SU-DHL-6 (cell line): Measurements from ENCODE around the gene EYS.

ENCODE experiments used
- H2AFZ ChIP-seq: fragments of 200-600 bp; sonication (generic); 2 replicates; pipeline ENCODE4 v1.6.1; 2014; ENCODE audit warnings: low read depth, mild to moderate bottlenecking, moderate library complexity, mixed read lengths, antibody characterized with exemption, low read length; ENCODE audit not compliant: severe bottlenecking
- H3F3A ChIP-seq: fragments of 200-600 bp; shearing (Covaris generic); 2 replicates; pipeline ENCODE4 v1.6.0; 2016; ENCODE audit warnings: antibody characterized with exemption, mild to moderate bottlenecking; ENCODE audit not compliant: insufficient read depth
- H3K27ac ChIP-seq: fragments of 200-600 bp; sonication (generic); 2 replicates; pipeline ENCODE4 v1.5.1; 2016; ENCODE audit warnings: low read depth, mild to moderate bottlenecking, low read length, moderate library complexity, mixed read lengths
- H3K27me3 ChIP-seq: fragments of 200-600 bp; sonication (generic), shearing (Covaris generic); 2 replicates; pipeline ENCODE4 v1.6.0; 2014; ENCODE audit warnings: mild to moderate bottlenecking, low read length
- H3K36me3 ChIP-seq: fragments of 200-600 bp; sonication (generic); 2 replicates; pipeline ENCODE4 v1.6.1; 2014; ENCODE audit warnings: mild to moderate bottlenecking, low read length, mixed read lengths
- H3K4me2 ChIP-seq: fragments of 300-600, 200-600 bp; shearing (Covaris generic), sonication (generic); 2 replicates; pipeline ENCODE4 v1.6.0; 2014; ENCODE audit warnings: low read length, low read depth, mild to moderate bottlenecking; ENCODE audit not compliant: poor library complexity, severe bottlenecking
- H3K4me3 ChIP-seq: fragments of 200-600 bp; sonication (generic); 2 replicates; pipeline ENCODE4 v1.5.1; 2014; ENCODE audit warnings: antibody characterized with exemption, low read length, mild to moderate bottlenecking, mixed read lengths; ENCODE audit not compliant: insufficient read depth, poor library complexity, severe bottlenecking
- H3K79me2 ChIP-seq: fragments of 200-600 bp; sonication (generic); 2 replicates; pipeline ENCODE4 v1.6.1; 2014; ENCODE audit warnings: mild to moderate bottlenecking, low read length, moderate library complexity; ENCODE audit not compliant: insufficient read depth
- H3K9ac ChIP-seq: fragments of 200-600 bp; sonication (generic); 2 replicates; pipeline ENCODE4 v1.7.0; 2014; ENCODE audit warnings: mild to moderate bottlenecking, low read length
- H3K9me2 ChIP-seq: fragments of 200-600 bp; sonication (generic); replicated peaks from 2 replicates; pipeline ENCODE4 v1.6.1; 2014; ENCODE audit warnings: low read length; ENCODE audit not compliant: insufficient read depth
- H3K9me3 ChIP-seq: fragments of 200-600 bp; sonication (generic); 2 replicates; pipeline ENCODE4 v1.6.1; 2014; ENCODE audit warnings: low read length, mixed read lengths; ENCODE audit not compliant: insufficient read depth
- H4K20me1 ChIP-seq: fragments of 200-600 bp; sonication (generic); 2 replicates; pipeline ENCODE4 v1.6.1; 2014; ENCODE audit warnings: low read depth, mild to moderate bottlenecking, antibody characterized with exemption, low read length, moderate library complexity, mixed read lengths
- CTCF ChIP-seq: fragments of 200-600 bp; sonication (generic); IDR thresholded peaks from one replicate; pipeline ENCODE4 v1.5.1; 2017; ENCODE audit warnings: antibody characterized with exemption, mild to moderate bottlenecking, low read length, moderate library complexity; ENCODE audit not compliant: insufficient read depth, poor library complexity, severe bottlenecking
- EZH2phosphoT487 ChIP-seq: fragments of 200-600 bp; sonication (generic), shearing (Covaris generic); conservative IDR thresholded peaks from 2 replicates; pipeline ENCODE4 v1.6.1; 2018; ENCODE audit warnings: mild to moderate bottlenecking, antibody characterized with exemption, low read length, moderate library complexity, mixed read lengths

The EYS gene

GRCh38 chr6:63985223-63985622 lies 1721.8 kb downstream of the EYS start:
- Histone ChIP-seq H3K4me3 (no peak overlapping the region), H3K27me3 (no peaks in the 10 kb centered on the region)
- TF ChIP-seq CTCF (no peak), EZH2phosphoT487 (no peak)

DNA sequence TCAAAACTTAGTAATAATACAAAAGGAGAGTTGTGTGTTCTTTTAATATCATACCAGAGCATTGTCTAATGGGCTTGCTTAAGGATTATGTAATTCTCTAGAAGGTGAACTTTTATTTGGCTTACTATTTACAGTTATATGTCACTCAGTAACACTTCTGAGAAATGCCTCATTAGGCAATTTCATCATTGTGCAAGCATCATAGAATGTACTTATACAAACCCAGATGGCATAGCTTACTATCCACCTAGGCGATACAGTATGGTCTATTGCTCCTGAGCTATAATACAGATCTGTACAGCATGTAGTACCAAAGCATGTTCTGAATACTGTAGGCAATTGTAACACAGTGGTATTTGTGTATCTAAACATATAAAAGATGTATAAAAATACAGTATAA lies 1731.3 kb downstream of the EYS start:
- TF ChIP-seq EZH2phosphoT487 (no peak), CTCF (no peak)
- no peak overlapping the region for H2AFZ ChIP-seq
- H3K9me2 ChIP-seq: no peaks in the 10 kb centered on the region
- no peak overlapping the region for H3K27ac ChIP-seq
- no peaks in the 10 kb centered on the region for H3K79me2 ChIP-seq
- no peaks in the 10 kb centered on the region for H3F3A ChIP-seq
- H3K27me3 ChIP-seq: no peaks in the 10 kb centered on the region
- no peak overlapping the region for H3K9ac ChIP-seq
- no peaks in the 10 kb centered on the region for H3K9me3 ChIP-seq
- no peak overlapping the region for H3K4me2 ChIP-seq
- no peaks in the 10 kb centered on the region for H3K36me3 ChIP-seq
- no peak overlapping the region for H3K4me3 ChIP-seq
- no peaks in the 10 kb centered on the region for H4K20me1 ChIP-seq

More at GRCh38 chr6:63985223-63985622, 1721.8 kb downstream of the EYS start:
- H3K27ac ChIP-seq: no peak overlapping the region
- no peak overlapping the region for H3K9ac ChIP-seq
- H4K20me1 ChIP-seq: no peaks in the 10 kb centered on the region
- no peaks in the 10 kb centered on the region for H3K9me2 ChIP-seq
- H3K4me2 ChIP-seq: no peak overlapping the region
- no peaks in the 10 kb centered on the region for H3K36me3 ChIP-seq
- H2AFZ ChIP-seq: no peak overlapping the region
- no peaks in the 10 kb centered on the region for H3K9me3 ChIP-seq
- H3K79me2 ChIP-seq: no peaks in the 10 kb centered on the region
- H3F3A ChIP-seq: no peaks in the 10 kb centered on the region

DNA sequence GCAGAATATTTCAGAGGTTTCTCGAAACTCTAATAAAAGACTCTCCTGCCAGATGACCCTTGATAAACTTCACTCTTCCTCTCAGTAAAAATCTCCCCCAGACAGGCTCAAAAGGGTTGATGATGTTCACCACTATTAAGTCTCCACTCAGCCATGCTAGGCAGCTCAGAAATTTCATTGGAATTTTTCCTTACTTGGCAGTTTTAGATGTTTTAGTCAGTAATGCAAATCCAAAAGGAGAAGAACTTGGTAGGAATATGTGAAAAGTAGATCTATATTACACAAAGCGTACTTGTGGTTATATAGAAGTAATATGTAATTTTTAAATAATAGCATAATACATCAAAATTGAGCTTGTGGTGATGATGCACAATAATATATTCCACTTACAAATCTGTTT lies 1738.4 kb downstream of the EYS start:
- no peak for TF ChIP-seq CTCF
- TF ChIP-seq EZH2phosphoT487: no peak
- Histone ChIP-seq H2AFZ (no peak overlapping the region), H3K9ac (no peak overlapping the region), H3K9me2 (no peaks in the 10 kb centered on the region), H3K27ac (no peak overlapping the region), H3K27me3 (no peaks in the 10 kb centered on the region), H3K79me2 (no peaks in the 10 kb centered on the region), H3K9me3 (no peaks in the 10 kb centered on the region), H4K20me1 (no peaks in the 10 kb centered on the region), H3K4me2 (no peak overlapping the region), H3F3A (no peaks in the 10 kb centered on the region), H3K36me3 (no peaks in the 10 kb centered on the region), H3K4me3 (no peak overlapping the region)
